Measurements from ENCODE around the gene UTF1.

DNA sequence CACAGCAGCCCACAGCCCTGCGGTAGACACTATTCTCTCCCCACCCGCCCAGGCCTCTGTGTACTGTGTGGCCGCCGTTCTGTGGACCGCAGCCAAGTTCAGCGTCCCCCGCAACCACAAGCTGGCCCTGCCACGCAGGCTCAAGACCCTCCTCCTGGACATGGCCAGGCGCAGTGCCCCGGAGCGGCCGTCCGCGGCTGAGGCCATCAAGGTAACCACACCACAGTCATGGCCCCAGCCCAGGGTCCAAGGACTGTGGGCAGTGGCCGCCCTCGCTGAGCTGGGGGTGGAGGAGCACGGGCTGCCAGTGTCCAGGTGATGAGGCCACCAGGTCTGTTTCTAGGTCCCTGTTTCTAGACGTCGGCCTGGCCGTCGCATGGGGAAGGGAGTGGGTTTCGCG is 34.4 kb upstream of the UTF1 start:
- TF ChIP-seq SIN3A (IDR thresholded peaks at IDR 0.05; ENCODE audit: borderline replicate concordance, insufficient read depth, low read length) (no peak), TAF1 (IDR thresholded peaks at IDR 0.05; ENCODE audit: borderline replicate concordance, insufficient read depth, low read length) (no peak), POLR2AphosphoS5 (IDR thresholded peaks at IDR 0.05; ENCODE audit: low read depth, low read length) (no peak)
- TF ChIP-seq, protein P1, sequence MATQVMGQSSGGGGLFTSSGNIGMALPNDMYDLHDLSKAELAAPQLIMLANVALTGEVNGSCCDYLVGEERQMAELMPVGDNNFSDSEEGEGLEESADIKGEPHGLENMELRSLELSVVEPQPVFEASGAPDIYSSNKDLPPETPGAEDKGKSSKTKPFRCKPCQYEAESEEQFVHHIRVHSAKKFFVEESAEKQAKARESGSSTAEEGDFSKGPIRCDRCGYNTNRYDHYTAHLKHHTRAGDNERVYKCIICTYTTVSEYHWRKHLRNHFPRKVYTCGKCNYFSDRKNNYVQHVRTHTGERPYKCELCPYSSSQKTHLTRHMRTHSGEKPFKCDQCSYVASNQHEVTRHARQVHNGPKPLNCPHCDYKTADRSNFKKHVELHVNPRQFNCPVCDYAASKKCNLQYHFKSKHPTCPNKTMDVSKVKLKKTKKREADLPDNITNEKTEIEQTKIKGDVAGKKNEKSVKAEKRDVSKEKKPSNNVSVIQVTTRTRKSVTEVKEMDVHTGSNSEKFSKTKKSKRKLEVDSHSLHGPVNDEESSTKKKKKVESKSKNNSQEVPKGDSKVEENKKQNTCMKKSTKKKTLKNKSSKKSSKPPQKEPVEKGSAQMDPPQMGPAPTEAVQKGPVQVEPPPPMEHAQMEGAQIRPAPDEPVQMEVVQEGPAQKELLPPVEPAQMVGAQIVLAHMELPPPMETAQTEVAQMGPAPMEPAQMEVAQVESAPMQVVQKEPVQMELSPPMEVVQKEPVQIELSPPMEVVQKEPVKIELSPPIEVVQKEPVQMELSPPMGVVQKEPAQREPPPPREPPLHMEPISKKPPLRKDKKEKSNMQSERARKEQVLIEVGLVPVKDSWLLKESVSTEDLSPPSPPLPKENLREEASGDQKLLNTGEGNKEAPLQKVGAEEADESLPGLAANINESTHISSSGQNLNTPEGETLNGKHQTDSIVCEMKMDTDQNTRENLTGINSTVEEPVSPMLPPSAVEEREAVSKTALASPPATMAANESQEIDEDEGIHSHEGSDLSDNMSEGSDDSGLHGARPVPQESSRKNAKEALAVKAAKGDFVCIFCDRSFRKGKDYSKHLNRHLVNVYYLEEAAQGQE (IDR thresholded peaks at IDR 0.05; ENCODE audit: insufficient read depth in 1 of 2, low read depth in 2 of 2, low read length in 2 of 2) = no peak
